Adrenal gland (tissue), 5 donors: Measurements from ENCODE around the gene C20orf141.

Source experiments
- CTCF ChIP-seq, 6 experiments: fragments of 450-650 bp in 4 of 6; fragments of 200-600 bp in 2 of 6; sonication (generic) in 1 of 6; IDR thresholded peaks; 1 replicate in 5 of 6; 2 replicates in 1 of 6; pipeline versions ENCODE4 v1.5.1 to v1.8.0; 2016 to 2021; ENCODE audit warnings: antibody characterized with exemption in 6 of 6, mild to moderate bottlenecking in 2 of 6, moderate library complexity in 1 of 6
- POLR2A ChIP-seq, 2 donors: fragments of 450-650 bp; IDR thresholded peaks; one replicate each; pipeline ENCODE4 v1.6.1; 2017; ENCODE audit warnings: antibody characterized with exemption in 2 of 2, mild to moderate bottlenecking in 2 of 2, moderate library complexity in 1 of 2
- donor health status: DM: no; HTN: no; CAD: no.

- TF ChIP-seq CTCF (IDR thresholded peaks at IDR 0.05) (no peak), POLR2A (IDR thresholded peaks at IDR 0.05) (no peak)
Measured at GRCh38 chr20:2775139-2775538, 39.6 kb upstream of the C20orf141 start.
